Measurements from ENCODE around the gene PDE3B.
"Not testable (repeated sequence)": the region's sequence is repeated elsewhere in the genome, so short reads cannot be mapped to it uniquely, and the experiment has no call there.

The PDE3B gene

DNA sequence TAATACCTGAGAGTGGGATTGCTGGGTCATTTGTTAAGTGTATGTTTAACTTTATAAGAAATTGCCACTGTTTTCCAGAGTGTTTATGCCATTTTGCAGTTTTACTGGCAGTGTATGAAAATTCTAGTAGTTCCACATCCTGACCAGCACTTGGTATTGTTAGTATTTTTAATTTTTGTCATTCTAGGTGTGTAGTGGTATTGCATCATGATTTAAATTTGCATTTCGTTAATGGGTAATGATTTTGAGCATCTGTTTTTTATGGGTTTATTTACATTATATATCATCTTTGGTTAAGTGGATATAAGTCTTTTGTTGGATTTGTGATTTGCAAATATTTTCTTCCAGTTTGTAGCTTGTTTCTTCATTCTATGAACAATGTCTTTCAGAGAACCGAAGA, 34.7 kb downstream of the PDE3B start:
- no peak for DNase-seq (ENCODE audit: low read depth)

DNA sequence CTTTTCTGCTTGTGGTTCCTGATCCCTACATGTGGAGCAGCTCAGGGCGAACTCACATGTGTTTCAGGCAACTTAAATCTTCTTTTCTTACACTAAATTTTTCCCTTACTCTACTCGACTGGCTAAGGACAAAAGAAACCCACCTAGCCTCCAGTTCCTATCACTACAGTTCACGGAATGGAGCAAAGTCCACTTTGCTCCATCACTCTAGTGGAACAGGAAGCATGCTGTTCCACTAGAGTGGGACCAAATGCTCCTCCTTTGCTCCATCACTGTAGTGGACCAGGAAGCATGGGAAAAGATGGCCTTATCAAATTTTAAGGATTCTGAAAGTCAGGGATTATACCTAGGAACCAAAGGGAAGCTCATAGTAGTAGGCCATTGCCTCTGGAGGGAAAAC, 36.1 kb downstream of the PDE3B start:
- DNase-seq (ENCODE audit: low read depth), result no peak

DNA sequence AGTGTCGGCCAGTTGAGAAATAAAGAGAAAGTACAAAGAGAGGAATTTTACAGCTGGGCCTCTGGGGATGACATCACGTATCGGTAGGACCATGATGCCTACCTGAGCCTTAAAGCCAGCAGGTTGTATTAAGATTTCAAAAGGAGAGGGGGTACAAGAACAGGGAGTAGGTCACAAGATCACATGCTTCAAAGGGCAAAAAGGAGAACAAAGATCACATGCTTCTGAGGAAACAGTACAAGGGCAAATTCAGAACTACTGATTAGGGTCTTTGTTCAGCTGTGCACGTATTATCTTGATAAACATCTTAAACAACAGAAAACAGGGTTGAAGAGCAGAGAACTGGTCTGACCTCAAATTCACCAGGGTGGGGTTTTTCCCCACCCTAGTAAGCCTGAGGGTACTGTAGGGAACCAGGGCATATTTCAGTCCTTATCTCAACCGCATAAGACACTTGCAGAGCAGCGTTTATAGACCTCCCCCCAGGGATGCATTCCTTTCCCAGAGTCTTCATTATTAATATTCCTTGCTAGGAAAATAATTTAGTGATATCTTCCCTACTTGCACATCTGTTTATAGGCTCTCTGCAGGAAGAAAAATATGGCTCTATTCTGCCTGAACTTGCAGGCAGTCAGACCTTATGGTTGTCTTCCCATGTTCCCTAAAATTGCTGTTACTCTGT, 40.8 kb downstream of the PDE3B start:
- DNase-seq (ENCODE audit: low read depth), result not testable (repeated sequence)

DNA sequence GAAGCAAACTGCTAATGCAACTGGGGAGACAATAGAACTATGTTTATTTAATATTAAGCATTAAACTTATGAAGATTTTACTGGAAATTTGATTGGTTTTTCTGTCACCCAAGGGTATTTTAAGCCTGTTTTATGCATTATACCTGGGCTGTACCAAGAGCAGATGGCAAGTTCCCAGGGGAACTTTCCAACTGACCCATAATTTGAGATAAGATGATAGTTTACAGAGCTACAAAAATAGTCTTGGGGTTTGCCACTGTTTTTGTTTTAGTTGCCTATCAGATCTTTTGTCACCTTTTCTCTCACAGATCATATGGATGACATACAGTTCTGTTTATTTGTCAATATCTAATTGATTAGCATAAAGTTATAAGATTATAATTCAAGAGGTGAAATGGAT, 43.9 kb downstream of the PDE3B start:
- DNase-seq (ENCODE audit: low read depth), result no peak

DNA sequence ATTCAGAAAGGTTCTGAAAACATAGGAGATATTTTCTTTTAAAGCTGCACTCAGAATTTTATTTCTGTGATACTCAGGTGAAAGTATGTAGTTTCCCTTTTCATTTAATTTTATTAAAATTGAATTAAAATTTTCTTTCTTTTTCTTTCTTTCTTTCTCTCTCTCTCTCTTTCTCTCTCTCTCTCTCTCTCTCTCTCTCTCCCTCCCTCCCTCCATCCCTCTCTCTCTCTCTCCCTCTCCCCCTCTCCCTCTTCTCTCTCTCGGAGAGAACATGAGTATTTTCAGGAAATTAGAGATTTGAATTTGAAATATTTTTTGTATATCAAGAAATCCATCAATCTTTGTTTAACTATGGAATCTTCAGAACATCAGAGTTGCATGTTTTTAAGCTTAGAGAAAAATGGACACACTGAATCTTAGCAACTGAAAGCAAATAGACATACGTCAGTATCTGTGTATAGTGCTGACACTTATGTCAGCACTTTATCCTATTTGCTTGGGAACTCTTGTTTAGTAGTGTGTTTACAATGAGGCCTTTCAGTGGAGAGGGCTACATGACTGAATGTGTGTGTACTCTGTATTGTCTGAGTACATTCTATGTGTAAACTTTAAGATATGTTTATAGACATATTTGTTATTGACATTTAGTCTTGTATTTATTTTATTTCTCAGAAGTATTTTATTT, 44.5 kb downstream of the PDE3B start:
- no peak for DNase-seq (ENCODE audit: low read depth)

DNA sequence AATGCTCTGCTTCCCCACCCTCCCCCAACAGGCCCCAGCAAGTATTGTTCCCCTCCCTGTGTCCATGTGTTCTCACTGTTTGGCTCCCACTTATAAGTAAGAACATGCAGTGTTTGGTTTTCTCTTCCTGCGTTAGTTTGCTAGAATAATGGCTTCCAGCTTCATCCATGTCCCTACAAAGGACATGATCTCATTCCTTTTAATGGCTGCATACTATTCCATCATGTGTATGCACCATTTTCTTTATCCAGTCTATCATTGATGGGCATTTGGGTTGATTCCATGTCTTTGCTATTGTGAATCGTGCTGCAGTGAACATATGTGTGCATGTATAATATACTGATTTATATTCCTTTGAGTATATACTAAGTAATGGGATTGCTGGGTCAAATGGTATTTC, 52.1 kb downstream of the PDE3B start:
- not testable (repeated sequence) for DNase-seq (ENCODE audit: low read depth)

DNA sequence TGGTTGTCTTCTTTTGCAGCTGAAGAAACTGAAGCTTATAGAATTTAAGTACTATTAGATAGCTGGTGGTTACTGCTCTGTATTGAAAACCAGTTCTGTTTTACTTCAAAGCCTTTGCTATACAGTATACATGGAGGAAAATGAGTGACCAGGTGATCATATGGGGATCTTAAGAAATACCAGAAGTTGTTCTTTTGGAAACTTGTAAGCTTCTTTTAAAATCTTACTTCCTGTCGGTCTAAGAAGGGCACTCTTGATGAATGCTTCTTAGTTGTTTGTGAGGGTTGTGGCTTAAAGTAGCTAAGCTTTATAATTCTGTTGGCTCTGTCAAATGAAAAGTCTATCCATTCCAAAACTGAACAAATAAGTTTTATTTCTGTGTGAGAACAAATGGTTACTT, 55.2 kb downstream of the PDE3B start:
- DNase-seq (ENCODE audit: low read depth), result no peak

DNA sequence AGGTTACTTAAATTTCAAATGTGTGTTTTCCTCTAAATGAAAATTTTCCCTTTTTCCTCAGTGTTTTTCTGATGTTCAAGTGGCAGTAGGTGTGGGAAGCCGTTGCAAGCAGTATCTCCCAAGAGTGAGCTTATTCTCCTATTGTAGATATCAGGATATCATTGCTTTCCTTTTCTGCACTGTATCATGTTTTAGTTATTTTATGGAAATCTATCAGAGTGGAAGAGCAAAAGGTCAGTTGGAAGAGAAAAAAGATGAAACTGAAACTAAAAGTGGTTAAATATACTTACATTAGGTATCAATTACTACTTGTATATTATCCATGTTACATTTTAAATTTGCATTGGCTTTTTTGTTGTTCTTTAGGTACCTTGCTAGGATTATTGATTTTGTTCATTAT, 57.0 kb downstream of the PDE3B start:
- DNase-seq (ENCODE audit: low read depth), result no peak

DNA sequence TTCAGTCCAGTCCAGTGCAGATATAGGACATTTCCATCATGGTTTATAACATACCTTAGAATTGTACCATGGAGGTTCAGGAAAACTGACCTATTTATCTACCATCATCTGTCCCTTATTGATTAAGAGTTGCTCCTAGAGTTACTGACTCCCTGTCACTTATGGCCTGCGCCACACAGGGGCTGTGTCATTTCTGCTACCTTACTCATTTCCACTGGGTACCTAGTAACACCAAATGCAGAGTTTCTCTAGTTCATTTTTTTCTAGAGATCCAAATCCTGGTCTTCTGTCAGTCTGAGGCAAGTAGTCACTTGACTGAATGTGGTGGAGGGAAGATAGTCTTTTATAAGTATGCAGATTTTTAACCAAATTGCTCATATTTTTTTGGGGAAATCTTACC, 59.2 kb downstream of the PDE3B start:
- DNase-seq (ENCODE audit: low read depth), result no peak

DNA sequence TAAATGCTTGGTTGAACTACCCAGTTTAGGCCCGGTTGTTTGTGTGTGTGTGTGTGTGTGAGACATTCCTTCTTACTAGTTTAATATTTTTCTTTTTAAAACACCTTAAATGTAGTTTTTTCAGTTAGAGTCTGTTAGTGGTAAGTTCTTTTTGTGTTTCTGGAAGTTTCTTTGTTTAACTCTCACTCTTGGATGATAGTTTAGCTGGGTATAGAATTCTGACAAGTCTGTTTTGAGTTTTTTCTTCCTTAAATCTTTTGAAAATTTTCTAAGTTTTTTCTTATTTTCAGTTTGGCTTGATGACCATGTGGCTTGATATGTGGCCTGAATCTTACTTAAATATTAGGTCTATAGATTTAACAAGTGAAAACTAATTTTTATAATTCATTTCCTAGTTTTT, 60.1 kb downstream of the PDE3B start:
- DNase-seq (ENCODE audit: low read depth), result no peak

DNA sequence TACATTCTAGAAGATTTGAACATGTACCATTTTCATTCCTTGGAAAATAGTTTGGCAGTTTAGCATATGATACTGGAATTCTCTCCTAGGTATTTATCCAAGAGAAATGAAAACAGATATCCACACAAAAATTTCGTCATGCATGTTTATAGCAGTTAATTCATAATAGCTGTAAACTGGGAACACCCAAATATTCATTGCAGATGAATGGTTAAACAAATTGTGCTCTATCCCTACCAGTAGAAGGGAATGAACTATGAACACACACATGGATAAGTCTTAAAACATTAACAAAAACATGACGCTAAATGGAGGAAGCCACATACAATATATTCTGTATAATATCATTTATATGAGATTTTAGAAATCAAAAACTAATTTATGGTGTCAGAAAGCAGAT, 61.5 kb downstream of the PDE3B start:
- DNase-seq (ENCODE audit: low read depth), result no peak

DNA sequence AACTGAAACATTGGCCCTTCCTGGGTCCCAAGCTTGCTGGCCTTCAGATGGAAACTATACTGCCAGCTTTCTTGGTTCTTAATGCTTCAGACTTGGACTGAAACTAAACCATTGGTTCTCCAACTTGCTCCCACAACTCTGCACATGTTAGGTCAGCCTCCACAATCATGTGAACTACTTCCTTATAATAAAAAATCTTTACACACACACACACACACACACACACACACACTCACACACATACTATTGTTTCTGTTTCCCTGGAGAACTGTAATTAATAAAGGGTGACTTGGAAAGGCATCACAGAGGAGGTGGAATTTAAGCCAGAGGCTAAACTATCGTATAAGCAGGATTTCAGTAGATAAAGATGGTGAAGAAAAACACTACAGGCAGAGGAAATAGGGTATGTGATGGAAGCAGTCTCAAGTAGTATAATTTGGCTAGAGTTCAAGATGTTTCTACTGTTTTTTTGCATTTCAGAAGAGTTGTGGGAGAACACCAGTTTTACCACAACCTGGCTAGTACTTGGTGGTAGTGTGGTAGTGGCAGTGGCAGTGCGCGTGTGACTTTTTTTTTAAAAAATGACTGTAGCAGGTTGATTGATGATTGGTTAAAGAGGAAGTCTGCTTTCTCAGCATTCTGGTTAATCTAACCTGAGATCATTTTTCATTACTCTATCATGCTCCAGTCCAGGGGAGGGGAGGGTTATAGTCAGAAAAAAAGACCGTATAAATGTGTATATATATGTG, 70.1 kb downstream of the PDE3B start:
- DNase-seq (ENCODE audit: low read depth), result no peak

DNA sequence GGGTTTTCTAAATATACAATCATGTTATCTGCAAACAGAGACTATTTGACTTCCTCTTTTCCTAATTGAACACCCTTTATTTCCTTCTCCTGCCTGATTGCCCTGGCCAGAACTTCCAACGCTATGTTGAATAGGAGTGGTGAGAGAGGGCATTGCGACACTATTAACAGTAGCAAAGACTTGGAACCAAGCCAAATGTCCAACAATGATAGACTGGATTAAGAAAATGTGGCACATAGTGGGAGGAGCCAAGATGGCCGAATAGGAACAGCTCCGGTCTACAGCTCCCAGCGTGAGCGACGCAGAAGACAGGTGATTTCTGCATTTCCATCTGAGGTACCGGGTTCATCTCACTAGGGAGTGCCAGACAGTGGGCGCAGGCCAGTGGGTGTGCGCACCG, 72.1 kb downstream of the PDE3B start:
- not testable (repeated sequence) for DNase-seq (ENCODE audit: low read depth)

DNA sequence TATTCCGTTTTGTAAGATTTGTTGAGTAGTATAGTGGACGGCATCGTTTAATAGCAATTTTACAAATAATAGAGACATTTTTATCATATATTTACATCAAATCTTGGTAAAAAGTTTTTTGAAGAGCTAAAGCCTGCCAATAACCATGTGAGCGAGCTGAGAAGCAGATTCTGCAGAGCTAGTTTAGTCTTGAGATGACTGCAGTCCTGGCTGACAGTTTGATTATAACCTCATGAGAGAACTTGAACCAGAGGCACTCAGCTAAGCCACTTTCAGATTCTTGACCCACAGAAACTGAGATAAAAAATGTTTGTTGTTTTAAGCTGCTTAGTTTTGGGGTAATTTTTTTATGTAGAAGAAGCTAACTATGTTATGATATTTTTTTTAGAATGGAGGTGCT, 78.9 kb downstream of the PDE3B start:
- no peak for DNase-seq (ENCODE audit: low read depth)

DNA sequence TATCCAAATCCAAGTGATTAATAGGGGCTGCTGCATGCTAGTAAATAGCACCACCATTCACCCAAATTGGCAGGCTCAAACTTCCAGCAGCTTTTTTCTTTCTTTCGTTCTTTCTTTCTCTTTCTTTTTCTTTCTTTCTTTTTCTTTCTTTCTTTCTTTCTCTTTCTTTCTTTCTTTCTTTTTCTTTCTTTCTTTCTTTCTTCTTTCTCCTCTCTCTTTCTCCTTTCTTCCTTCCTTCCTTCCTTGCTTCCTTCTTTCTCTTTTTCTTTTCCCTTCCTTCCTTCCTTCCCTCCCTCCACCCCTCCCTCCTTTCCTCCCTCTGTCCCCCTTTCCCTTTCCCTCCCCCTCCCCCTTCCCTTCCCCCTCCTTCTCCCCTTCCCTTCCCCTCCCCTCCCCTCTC, 81.5 kb downstream of the PDE3B start:
- DNase-seq (ENCODE audit: low read depth), result no peak

DNA sequence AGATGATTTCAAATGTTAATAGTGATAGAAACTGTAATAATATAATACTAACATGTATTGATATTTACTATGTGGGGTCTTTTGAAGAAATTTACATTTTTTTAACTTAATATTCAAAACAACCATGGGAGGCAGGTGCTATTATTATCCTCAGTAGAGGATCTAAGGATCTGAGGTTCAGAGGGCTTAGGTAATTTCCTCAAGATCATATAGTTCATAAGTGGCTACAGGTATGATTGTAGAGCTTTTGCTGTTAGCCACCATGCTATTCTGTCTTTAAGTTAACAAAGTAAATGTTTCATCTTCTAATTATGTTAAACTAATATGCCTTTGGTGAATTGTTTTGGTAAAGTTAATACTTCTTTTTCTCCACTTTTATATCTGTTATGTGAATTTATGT, 83.6 kb downstream of the PDE3B start:
- no peak for DNase-seq (ENCODE audit: low read depth)

DNA sequence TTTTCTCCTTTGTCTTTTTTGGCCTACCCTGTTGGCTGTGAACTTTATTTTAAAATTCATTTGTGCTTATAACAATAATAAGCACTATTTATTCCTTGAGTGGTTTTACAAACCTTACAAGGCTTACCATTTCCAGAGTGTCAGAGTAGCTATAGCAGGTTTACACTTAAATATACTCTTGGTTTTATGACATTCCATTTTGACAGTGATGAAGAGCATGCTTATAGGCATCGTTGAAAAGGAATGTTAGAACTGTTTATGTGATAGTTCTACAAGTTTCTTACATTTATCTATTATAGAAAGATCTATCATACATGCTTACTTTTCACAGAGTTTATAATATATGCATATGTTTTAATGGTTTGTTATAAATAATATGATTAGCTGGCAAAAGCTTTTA, 84.1 kb downstream of the PDE3B start:
- DNase-seq (ENCODE audit: low read depth), result no peak

DNA sequence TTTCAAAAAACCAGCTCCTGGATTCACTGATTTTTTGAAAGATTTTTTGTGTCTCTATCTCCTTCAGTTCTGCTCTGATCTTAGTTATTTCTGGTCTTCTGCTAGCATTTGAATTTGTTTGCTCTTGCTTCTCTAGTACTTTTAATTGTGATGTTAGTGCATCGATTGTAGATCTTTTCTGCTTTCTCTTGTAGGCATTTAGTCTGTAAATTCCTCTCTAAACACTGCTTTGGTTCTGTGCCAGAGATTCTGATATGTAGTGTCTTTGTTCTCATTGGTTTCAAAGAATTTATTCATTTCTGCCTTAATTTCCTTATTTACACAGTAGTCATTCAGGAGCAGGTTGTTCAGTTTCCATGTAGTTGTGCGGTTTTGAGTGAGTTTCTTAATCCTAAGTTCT, 96.9 kb downstream of the PDE3B start:
- DNase-seq (ENCODE audit: low read depth), result not testable (repeated sequence)

DNA sequence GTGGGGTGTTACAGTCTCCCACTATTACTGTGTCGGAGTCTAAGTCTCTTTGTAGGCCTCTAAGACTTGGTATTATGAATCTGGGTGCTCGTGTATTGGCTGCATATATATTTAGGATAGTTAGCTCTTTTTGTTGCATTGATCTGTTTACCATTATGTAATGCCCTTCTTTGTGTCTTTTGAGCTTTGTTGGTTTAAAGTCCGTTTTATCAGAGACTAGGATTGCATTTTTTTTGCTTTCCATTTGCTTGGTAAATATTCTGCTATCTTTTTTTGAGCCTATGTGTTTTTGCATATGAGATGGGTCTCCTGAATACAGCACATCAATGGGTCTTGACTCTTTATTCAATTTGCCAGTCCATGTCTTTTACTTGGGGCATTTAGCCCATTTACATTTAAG, 97.6 kb downstream of the PDE3B start:
- DNase-seq (ENCODE audit: low read depth), result no peak

DNA sequence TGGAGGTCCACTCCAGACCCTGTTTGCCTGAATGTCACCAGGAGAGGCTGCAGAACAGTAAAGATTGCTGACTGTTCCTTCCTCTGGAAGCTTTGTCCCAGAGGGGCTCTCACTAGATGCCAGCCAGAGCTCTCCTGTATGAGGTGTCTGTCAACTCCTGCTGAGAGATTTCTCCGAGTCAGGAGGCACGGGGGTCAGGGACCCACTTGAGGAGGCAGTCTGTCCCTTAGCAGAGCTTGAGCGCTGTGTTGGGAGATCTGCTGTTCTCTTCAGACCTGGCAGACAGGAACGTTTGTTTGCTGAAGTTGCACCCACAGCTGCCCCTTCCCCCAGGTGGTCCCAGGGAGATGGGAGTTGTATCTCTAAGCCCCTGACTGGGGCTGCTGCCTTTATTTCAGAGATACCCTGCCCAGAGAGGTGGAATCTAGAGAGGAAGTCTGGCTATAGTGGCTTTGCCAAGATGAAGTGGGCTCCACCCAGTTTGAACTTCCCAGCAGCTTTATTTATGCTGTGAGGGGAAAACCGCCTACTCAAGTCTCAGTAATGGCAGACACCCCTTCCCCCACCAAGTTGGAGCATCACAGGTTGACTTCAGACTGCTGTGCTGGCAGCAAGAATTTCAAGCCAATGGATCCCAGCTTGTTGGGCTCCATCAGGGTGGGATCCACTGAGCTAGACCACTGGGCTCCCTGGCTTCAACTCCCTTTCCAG, 99.4 kb downstream of the PDE3B start:
- no peak for DNase-seq (ENCODE audit: low read depth)

DNA sequence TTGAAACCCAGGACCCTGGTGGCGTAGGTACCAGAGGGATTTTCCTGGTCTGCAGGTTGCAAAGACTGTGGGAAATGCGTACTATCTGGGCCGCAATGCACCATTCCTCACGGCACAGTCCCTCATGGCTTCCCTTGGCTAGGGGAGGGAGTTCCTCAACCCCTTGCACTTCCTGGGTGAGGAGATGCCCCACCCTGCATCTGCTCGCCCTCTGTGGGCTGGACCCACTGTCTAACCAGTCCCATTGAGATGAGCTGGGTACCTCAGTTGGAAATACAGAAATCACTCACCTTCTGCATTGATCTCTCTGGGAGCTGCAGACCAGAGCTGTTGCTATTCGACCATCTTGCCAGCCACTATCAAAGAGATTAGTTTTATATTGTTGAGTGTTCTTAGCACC, 100.1 kb downstream of the PDE3B start:
- not testable (repeated sequence) for DNase-seq (ENCODE audit: low read depth)

DNA sequence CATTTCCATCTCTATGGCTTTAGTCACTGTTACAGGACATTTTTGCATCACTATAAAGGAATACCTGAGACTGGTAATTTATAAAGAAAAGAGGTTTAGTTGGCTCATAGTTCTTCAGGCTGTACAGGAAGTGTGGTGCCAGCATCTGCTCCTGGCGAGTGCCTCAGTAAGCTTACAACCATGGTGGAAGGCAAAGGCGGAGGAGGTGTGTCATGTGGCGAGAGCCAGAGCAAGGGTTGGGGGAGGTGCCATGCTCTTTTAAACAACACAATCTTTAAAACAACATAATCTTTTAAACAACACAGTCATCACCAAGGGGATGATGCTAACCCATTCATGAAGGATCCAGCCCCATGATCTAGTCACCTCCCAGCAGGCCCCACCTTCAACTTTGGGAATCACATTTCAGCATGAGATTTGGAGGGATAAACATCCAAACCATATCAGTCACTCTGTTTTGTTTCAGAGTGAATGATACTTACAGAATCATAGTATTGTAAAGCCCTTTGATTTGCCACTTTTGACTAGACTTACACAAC, 103.3 kb downstream of the PDE3B start:
- DNase-seq (ENCODE audit: low read depth), result no peak

Measured in HS-27A (cell line).